ENCODE results near the gene GUK1. TPM values are rescaled to one million over a fixed set of nuclear protein-coding genes. Genes with fewer than 3 reads are reported as not detected.

GUK1 gene
- total and polyA plus RNA-seq, 2 donors (not counting 1 experiment from before 2014, with no cell fraction given): 125 to 356 TPM

DNA sequence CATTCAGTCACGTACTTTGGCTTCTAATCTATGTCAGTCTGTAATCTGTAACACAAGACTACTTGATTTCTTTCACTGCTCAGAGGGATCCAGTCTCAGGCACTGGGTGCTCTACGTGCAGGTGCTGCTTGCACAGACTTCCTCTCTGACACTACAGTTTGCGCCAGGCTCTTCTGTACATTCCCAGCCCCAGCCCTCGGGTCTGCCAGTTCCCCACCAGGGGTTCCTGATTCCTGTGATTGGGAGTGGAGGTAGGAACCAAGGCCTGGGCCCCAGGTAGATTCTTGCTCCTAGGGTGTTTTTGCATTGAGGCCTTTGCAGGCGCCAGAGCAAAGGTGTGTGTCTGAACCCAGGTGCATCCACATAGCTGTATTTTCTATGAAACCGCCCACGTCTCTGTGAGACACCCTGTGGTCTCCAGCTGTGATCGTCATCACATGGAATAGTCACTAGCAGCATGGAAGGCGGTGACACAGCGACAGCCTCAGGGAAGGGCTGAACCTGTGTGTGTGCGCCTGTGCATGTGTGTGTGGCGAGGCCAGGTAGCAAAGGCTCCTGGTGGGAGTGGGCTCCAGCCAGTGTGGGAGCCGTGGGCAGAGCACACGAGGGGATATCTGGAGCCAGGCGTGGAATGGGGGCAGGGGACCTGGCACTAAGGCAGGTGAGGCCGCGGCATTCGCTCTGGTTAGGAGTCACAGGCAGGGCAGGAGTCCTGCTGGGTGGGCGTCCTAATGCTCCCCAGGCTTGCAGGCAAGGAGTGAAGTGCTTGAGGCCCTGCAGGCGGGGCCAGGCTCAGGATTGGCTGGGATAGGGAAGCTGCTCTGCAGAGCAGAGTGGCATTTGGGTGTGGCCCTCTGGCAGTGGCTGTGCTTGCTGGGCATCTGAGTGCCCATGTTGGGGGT is 14.8 kb downstream of the GUK1 start:
- H4K20me1 ChIP-seq (ENCODE audit: control insufficient read depth, insufficient read depth, low read length, poor library complexity, severe bottlenecking): peaks cover 2% of the 10 kb centered on the region
- H2AFZ ChIP-seq (ENCODE audit: insufficient read depth, low read depth, low read length, poor library complexity, severe bottlenecking): no peak overlapping the region
- H3K4me2 ChIP-seq (replicated peaks; ENCODE audit: low read depth, low read length, poor library complexity, severe bottlenecking): no peak overlapping the region
- H3K27me3 ChIP-seq (replicated peaks in 1 of 4; ENCODE audit: control extremely low read depth in 1 of 4, control insufficient read depth in 3 of 4, insufficient read depth in 4 of 4, low read length in 3 of 4): peaks cover 0 to 19% (median 0%) of the 10 kb centered on the region in 4 experiments
- H3K4me3 ChIP-seq (ENCODE audit: control extremely low read depth in 1 of 5, extremely low read depth in 1 of 5, insufficient read depth in 1 of 5, low read depth in 2 of 5, low read length in 4 of 5): no peak overlapping the region
- WGBS (ENCODE audit: insufficient coverage): 81% methylated on average over 19 of the region's 20 CpGs
- Mint-ChIP-seq H3K27ac (no peak overlapping the region), H3K9me3 (ENCODE audit: insufficient read depth) (no peaks in the 10 kb centered on the region), H3K4me1 (no peaks in the 10 kb centered on the region), H3K27me3 (peaks cover 3% of the 10 kb centered on the region), H3K4me3 (no peak overlapping the region)
- H3K4me1 ChIP-seq (ENCODE audit: control insufficient read depth in 2 of 2, insufficient read depth in 2 of 2, low read length in 2 of 2): peaks cover 0 to 3% of the 10 kb centered on the region in 2 donors
- ChIA-PET CTCF (no interaction called here), POLR2A (no interaction called here)
- H3K79me2 ChIP-seq (ENCODE audit: control insufficient read depth, insufficient read depth, low read length): no peaks in the 10 kb centered on the region
- DNase-seq: no peak
- TF ChIP-seq EZH2 (IDR thresholded peaks at IDR 0.05; ENCODE audit: borderline replicate concordance, insufficient read depth, low read depth, low read length, poor library complexity, severe bottlenecking): no peak
- no peak for TF ChIP-seq CTCF (IDR thresholded peaks at IDR 0.05)
- intact Hi-C loops (cut with micrococcal nuclease): no loop called here
- no peak overlapping the region for H3K27ac ChIP-seq (ENCODE audit: low read length in 2 of 2)
- no peak overlapping the region for H3K9ac ChIP-seq (ENCODE audit: low read length)
- no peak for ATAC-seq (ENCODE audit: low read depth)
- H3K36me3 ChIP-seq (replicated peaks in 1 of 2; ENCODE audit: control extremely low read depth in 1 of 2, control insufficient read depth in 1 of 2, extremely low read depth in 1 of 2, insufficient read depth in 2 of 2, low read length in 1 of 2): no peaks in the 10 kb centered on the region
- H3K9me3 ChIP-seq (ENCODE audit: control extremely low read depth in 1 of 3, control insufficient read depth in 2 of 3, insufficient read depth in 1 of 3, low read length in 2 of 3): peaks cover 0 to 2% (median 0%) of the 10 kb centered on the region in 3 donors

Data from B cell (primary cell).